ENCODE measurements around the gene CEP70. TPM values are rescaled to one million over a fixed set of nuclear protein-coding genes. Genes with fewer than 3 reads are reported as not detected.
"Not testable (repeated sequence)": the region's sequence is repeated elsewhere in the genome, so short reads cannot be mapped to it uniquely, and the experiment has no call there.

CEP70 gene
- total and polyA plus RNA-seq, 10 donors, result 2.7 to 19.0 (median 14.1) TPM

DNA sequence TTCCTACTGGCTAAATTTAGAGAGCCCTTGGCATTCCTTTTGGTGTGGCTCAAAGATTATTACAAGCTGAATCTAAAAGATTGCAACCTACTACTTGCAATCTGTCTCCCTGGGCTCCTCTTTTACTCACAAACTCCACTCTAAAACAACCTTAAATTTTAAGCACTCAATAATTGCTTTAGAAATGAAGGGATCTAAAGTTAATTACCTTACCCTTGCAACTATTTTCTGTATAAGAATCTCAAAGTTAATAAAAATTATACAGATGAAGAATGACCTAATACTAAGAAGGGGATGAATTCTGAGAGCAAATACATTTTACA, 99.5 kb downstream of the CEP70 start:
- no peak for TF ChIP-seq POLR2AphosphoS5 (IDR thresholded peaks at IDR 0.05)
- TF ChIP-seq, protein P1, sequence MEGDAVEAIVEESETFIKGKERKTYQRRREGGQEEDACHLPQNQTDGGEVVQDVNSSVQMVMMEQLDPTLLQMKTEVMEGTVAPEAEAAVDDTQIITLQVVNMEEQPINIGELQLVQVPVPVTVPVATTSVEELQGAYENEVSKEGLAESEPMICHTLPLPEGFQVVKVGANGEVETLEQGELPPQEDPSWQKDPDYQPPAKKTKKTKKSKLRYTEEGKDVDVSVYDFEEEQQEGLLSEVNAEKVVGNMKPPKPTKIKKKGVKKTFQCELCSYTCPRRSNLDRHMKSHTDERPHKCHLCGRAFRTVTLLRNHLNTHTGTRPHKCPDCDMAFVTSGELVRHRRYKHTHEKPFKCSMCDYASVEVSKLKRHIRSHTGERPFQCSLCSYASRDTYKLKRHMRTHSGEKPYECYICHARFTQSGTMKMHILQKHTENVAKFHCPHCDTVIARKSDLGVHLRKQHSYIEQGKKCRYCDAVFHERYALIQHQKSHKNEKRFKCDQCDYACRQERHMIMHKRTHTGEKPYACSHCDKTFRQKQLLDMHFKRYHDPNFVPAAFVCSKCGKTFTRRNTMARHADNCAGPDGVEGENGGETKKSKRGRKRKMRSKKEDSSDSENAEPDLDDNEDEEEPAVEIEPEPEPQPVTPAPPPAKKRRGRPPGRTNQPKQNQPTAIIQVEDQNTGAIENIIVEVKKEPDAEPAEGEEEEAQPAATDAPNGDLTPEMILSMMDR (IDR thresholded peaks at IDR 0.05 in 8 of 11, conservative IDR thresholded peaks at IDR 0.05 in 3 of 11), result no peak
- TF ChIP-seq POLR2A (IDR thresholded peaks at IDR 0.05), result no peak
- intact Hi-C loops (cut with DNase I; ENCODE audit: low total_unique reads), result no loop called here
- no peaks in the 10 kb centered on the region for H3K4me1 ChIP-seq

GRCh38 chr3:138493804-138494606, 100.1 kb downstream of the CEP70 start:
- intact Hi-C loops (cut with DNase I; ENCODE audit: low total_unique reads), result no loop called here
- WGBS, 5 donors, result 85 to 97% (median 90%) methylated on average over 3 of the region's 3 CpGs
- Histone ChIP-seq H3K9me3 (peaks cover 0 to 31% (median 17%) of the 10 kb centered on the region in 8 donors), H3K36me3 (peaks cover 0 to 25% (median 0%) of the 10 kb centered on the region in 6 donors), H3K27ac (no peak overlapping the region), H3K27me3 (replicated peaks in 1 of 7) (no peaks in the 10 kb centered on the region), H3K4me3 (no peak overlapping the region), H3K4me1 (no peaks in the 10 kb centered on the region)
- TF ChIP-seq POLR2AphosphoS5 (IDR thresholded peaks at IDR 0.05), result no peak
- TF ChIP-seq, protein P1 (IDR thresholded peaks at IDR 0.05 in 8 of 11, conservative IDR thresholded peaks at IDR 0.05 in 3 of 11), result no peak
- TF ChIP-seq POLR2A (IDR thresholded peaks at IDR 0.05), result no peak
- no peak for DNase-seq

More for the DNA sequence above, 99.5 kb downstream of the CEP70 start:
- H3K9me3 ChIP-seq, result peaks cover 0 to 25% (median 12%) of the 10 kb centered on the region in 8 donors
- no peak for DNase-seq
- peaks cover 0 to 31% (median under 1%) of the 10 kb centered on the region in 6 donors for H3K36me3 ChIP-seq
- H3K27ac ChIP-seq, result no peak overlapping the region
- H3K4me3 ChIP-seq, result no peak overlapping the region
- no peaks in the 10 kb centered on the region for H3K27me3 ChIP-seq (replicated peaks in 1 of 7)

DNA sequence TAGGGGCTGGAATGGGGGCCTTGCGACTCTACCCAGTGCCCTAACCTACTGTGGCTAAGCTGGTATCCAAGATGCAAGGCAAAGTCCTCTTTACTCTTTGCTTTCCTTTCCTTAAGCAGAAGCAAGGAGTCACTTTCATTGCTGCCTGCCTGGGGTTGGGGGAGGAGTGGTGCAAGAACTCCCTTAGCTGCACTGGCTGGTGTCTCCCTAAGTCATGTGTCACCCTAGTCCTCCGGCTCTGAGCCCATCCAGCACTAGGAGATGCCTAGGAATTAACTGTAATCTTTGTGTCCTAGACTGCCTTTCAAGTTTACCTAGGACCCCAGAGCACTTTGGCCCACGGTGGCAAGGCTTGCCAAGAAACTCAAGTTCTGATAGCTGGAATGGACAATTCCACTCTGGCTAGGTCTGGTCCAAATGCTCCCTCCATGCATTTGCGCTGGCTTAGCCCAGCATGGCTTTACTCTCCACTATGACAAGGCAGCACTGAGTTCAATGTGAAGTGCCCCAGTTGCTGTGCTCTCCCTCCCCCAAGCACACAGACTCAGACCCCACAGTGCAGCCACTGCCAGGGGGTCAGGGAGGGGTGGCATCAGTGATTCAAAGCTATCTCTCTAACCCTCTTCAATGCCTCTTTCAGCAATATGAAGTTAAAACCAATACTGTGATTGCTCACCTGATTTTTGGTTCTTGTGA, 100.9 kb downstream of the CEP70 start:
- Histone ChIP-seq H3K27me3 (replicated peaks in 1 of 7) (no peaks in the 10 kb centered on the region), H3K27ac (no peak overlapping the region), H3K36me3 (peaks cover 0 to 18% (median 0%) of the 10 kb centered on the region in 6 donors), H3K4me3 (no peak overlapping the region), H3K4me1 (no peaks in the 10 kb centered on the region), H3K9me3 (peaks cover under 1 to 40% (median 25%) of the 10 kb centered on the region in 8 donors)
- no peak for DNase-seq
- intact Hi-C loops (cut with DNase I; ENCODE audit: low total_unique reads), result no loop called here
- 91 to 97% (median 94%) methylated on average over 4 of the region's 4 CpGs for WGBS, 5 donors
- no peak for TF ChIP-seq POLR2AphosphoS5 (IDR thresholded peaks at IDR 0.05)
- TF ChIP-seq POLR2A (IDR thresholded peaks at IDR 0.05), result no peak
- TF ChIP-seq, protein P1 (IDR thresholded peaks at IDR 0.05 in 8 of 11, conservative IDR thresholded peaks at IDR 0.05 in 3 of 11), result no peak

GRCh38 chr3:138491971-138492370, 102.1 kb downstream of the CEP70 start:
- H3K4me1 ChIP-seq, result no peaks in the 10 kb centered on the region
- intact Hi-C loops (cut with DNase I; ENCODE audit: low total_unique reads), result no loop called here
- no peak overlapping the region for H3K27ac ChIP-seq
- WGBS, 5 donors, result 85 to 100% (median 93%) methylated on average over 1 of the region's 1 CpG
- no peak for DNase-seq
- peaks cover 4 to 51% (median 36%) of the 10 kb centered on the region in 8 donors for H3K9me3 ChIP-seq
- H3K36me3 ChIP-seq, result peaks cover 0 to 18% (median 0%) of the 10 kb centered on the region in 6 donors
- no peak overlapping the region for H3K4me3 ChIP-seq
- no peaks in the 10 kb centered on the region for H3K27me3 ChIP-seq (replicated peaks in 1 of 7)
- TF ChIP-seq POLR2A (IDR thresholded peaks at IDR 0.05) (no peak), POLR2AphosphoS5 (IDR thresholded peaks at IDR 0.05) (no peak)
- TF ChIP-seq, protein P1 (IDR thresholded peaks at IDR 0.05 in 8 of 11, conservative IDR thresholded peaks at IDR 0.05 in 3 of 11), result no peak

- intact Hi-C loops (cut with DNase I; ENCODE audit: low total_unique reads); DNase-seq; H3K27ac ChIP-seq; H3K4me3 ChIP-seq; H3K36me3 ChIP-seq; H3K4me1 ChIP-seq; H3K27me3 ChIP-seq (replicated peaks in 1 of 7): not testable (repeated sequence)
- peaks cover 4 to 75% (median 59%) of the 10 kb centered on the region in 8 donors for H3K9me3 ChIP-seq
- 92 to 96% (median 95%) methylated on average over 6 of the region's 6 CpGs for WGBS, 5 donors
Measured at GRCh38 chr3:138486580-138486979, 107.5 kb downstream of the CEP70 start.

DNA sequence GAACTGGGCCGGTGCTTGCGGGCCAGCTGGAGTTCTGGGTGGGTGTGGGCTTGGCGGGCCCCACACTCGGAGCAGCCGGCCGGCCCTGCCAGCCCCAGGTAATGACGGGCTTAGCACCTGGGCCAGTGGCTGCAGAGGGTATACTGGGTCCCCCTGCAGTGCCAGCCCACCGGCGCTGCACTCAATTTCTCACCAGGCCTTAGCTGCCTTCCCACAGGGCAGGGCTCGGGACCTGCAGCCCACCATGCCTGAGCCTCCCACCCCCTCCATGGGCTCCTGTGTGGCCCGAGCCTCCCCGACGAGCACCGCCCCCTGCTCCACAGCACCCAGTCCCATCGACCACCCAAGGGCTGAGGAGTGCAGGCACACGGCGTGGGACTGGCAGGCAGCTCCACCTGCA, 109.4 kb downstream of the CEP70 start:
- DNase-seq; H3K4me3 ChIP-seq; H3K36me3 ChIP-seq; H3K27ac ChIP-seq; intact Hi-C loops (cut with DNase I; ENCODE audit: low total_unique reads); H3K27me3 ChIP-seq (replicated peaks in 1 of 7); H3K4me1 ChIP-seq: not testable (repeated sequence)
- 95 to 100% (median 98%) methylated on average over 1 to 17 of the region's 17 CpGs; no CpG with 5 or more reads in 1 of the 5 donors for WGBS, 5 donors
- H3K9me3 ChIP-seq, result peaks cover 4 to 59% (median 53%) of the 10 kb centered on the region in 8 donors

All from spleen (tissue), 11 donors.